Activated CD4-positive, alpha-beta memory T cell treated with anti-CD3 and anti-CD28 coated beads for 36 hours (primary cell): ENCODE measurements around the gene DOC2B. TPM values are rescaled to one million over a fixed set of nuclear protein-coding genes. Genes with fewer than 3 reads are reported as not detected.

Experiments
- total RNA-seq, 2 experiments: library from RNA; stranded (reverse); gene quantifications; one replicate each; pipeline ENCODE4 v1.2.3, GENCODE V29; 2021

DOC2B gene
- total RNA-seq, 2 experiments from 2014 or later, result 0.02 to 0.12 TPM

Other genes with a start within 250 kb of the DOC2B start
- not detected for gene SCGB1C2, start 44.1 kb downstream of the DOC2B start, total RNA-seq
- 1 to 10 TPM; 1.7 to 3.0 TPM for gene RPH3AL, start 171.2 kb upstream of the DOC2B start, total RNA-seq